Measurements from ENCODE around the gene SLC12A1. TPM values are rescaled to one million over a fixed set of nuclear protein-coding genes. Genes with fewer than 3 reads are reported as not detected.
"Not testable (repeated sequence)": the region's sequence is repeated elsewhere in the genome, so short reads cannot be mapped to it uniquely, and the experiment has no call there.

SLC12A1 gene
- total RNA-seq, 4 donors from 2014 or later = not detected

GRCh38 chr15:48318131-48318530, 112.0 kb downstream of the SLC12A1 start:
- DNase-seq = no peak
- in situ Hi-C loops (cut with MboI; ENCODE audit: low sequenced_read_pairs in 4 of 4) (no loop called here), intact Hi-C loops (cut with DNase I; ENCODE audit: low total_unique reads) (no loop called here)
- no peak for ATAC-seq
- Histone ChIP-seq H3K36me3 (no peaks in the 10 kb centered on the region), H3K27ac (no peak overlapping the region), H3K9me3 (no peaks in the 10 kb centered on the region), H3K27me3 (no peaks in the 10 kb centered on the region), H3K4me1 (no peaks in the 10 kb centered on the region), H3K4me3 (no peak overlapping the region)
- no peak for TF ChIP-seq CTCF (IDR thresholded peaks at IDR 0.05 in 4 of 5, conservative IDR thresholded peaks at IDR 0.05 in 1 of 5)
- no peak for TF ChIP-seq POLR2A (IDR thresholded peaks at IDR 0.05)

- H3K27me3 ChIP-seq = no peaks in the 10 kb centered on the region
- no peak overlapping the region for H3K27ac ChIP-seq
- no peaks in the 10 kb centered on the region for H3K9me3 ChIP-seq
- in situ Hi-C loops (cut with MboI; ENCODE audit: low sequenced_read_pairs in 4 of 4) = no loop called here
- H3K4me1 ChIP-seq = no peaks in the 10 kb centered on the region
- ATAC-seq (no peak), DNase-seq (no peak)
- intact Hi-C loops (cut with DNase I; ENCODE audit: low total_unique reads) = no loop called here
- no peaks in the 10 kb centered on the region for H3K36me3 ChIP-seq
- no peak for TF ChIP-seq CTCF (IDR thresholded peaks at IDR 0.05 in 4 of 5, conservative IDR thresholded peaks at IDR 0.05 in 1 of 5)
- no peak for TF ChIP-seq POLR2A (IDR thresholded peaks at IDR 0.05)
- H3K4me3 ChIP-seq = no peak overlapping the region
Measured at GRCh38 chr15:48323294-48323693, 117.2 kb downstream of the SLC12A1 start.

GRCh38 chr15:48324949-48325348, 118.8 kb downstream of the SLC12A1 start:
- Histone ChIP-seq H3K4me3 (no peak overlapping the region), H3K4me1 (peaks cover 3% of the 10 kb centered on the region in 2 donors), H3K27me3 (no peaks in the 10 kb centered on the region), H3K27ac (no peak overlapping the region), H3K9me3 (no peaks in the 10 kb centered on the region), H3K36me3 (no peaks in the 10 kb centered on the region)
- no peak for TF ChIP-seq POLR2A (IDR thresholded peaks at IDR 0.05)
- TF ChIP-seq CTCF (IDR thresholded peaks at IDR 0.05 in 4 of 5, conservative IDR thresholded peaks at IDR 0.05 in 1 of 5) = no peak
- in situ Hi-C loops (cut with MboI; ENCODE audit: low sequenced_read_pairs in 4 of 4) (no loop called here), intact Hi-C loops (cut with DNase I; ENCODE audit: low total_unique reads) (no loop called here)
- DNase-seq = no peak
- ATAC-seq = no peak

- intact Hi-C loops (cut with DNase I; ENCODE audit: low total_unique reads) = no loop called here
- H3K4me3 ChIP-seq = no peak overlapping the region
- in situ Hi-C loops (cut with MboI; ENCODE audit: low sequenced_read_pairs in 4 of 4) = no loop called here
- DNase-seq (no peak), ATAC-seq (no peak)
- no peak for TF ChIP-seq POLR2A (IDR thresholded peaks at IDR 0.05)
- no peak for TF ChIP-seq CTCF (IDR thresholded peaks at IDR 0.05 in 4 of 5, conservative IDR thresholded peaks at IDR 0.05 in 1 of 5)
- no peaks in the 10 kb centered on the region for H3K36me3 ChIP-seq
- H3K27ac ChIP-seq = no peak overlapping the region
- no peaks in the 10 kb centered on the region for H3K9me3 ChIP-seq
- H3K4me1 ChIP-seq = peaks cover 8% of the 10 kb centered on the region in 2 donors
- no peaks in the 10 kb centered on the region for H3K27me3 ChIP-seq
Measured at GRCh38 chr15:48325400-48325799, 119.3 kb downstream of the SLC12A1 start.

GRCh38 chr15:48326180-48326579, 120.1 kb downstream of the SLC12A1 start:
- intact Hi-C loops (cut with DNase I; ENCODE audit: low total_unique reads); H3K36me3 ChIP-seq: not testable (repeated sequence)

More at GRCh38 chr15:48326180-48326579, 120.1 kb downstream of the SLC12A1 start:
- H3K4me1 ChIP-seq = peaks cover 9 to 11% of the 10 kb centered on the region in 2 donors
- H3K4me3 ChIP-seq; H3K27me3 ChIP-seq; ATAC-seq; in situ Hi-C loops (cut with MboI; ENCODE audit: low sequenced_read_pairs in 4 of 4); H3K9me3 ChIP-seq; H3K27ac ChIP-seq; DNase-seq: not testable (repeated sequence)
